ENCODE results near the gene MGMT. TPM values are rescaled to one million over a fixed set of nuclear protein-coding genes. Genes with fewer than 3 reads are reported as not detected.

The MGMT gene
- total RNA-seq, 1 experiment from 2014 or later = 11.5 TPM

DNA sequence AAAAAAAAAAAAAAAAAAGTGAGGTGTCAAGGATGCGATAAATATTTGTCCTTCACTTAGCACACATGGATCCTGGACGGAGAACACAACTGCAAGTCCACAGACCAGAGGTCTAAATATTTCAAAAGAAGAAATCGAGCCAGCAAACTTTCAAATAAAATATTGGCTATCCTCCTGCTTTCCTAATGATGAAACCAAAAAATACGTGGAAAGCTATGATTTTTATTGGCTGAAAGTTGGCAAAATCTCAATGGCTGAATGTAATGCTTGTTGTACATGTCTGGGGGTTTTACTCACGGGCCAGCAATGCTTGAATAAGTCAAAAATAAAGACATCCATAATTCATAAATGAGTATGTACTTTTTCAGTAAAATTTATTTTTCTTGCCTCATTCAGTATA is 19.0 kb upstream of the MGMT start:
- H3K9ac ChIP-seq (ENCODE audit: low read length) = no peak overlapping the region
- ATAC-seq = no peak
- no peaks in the 10 kb centered on the region; the same call in 1 of the 2 replicates for H3K27me3 ChIP-seq (ENCODE audit: insufficient read depth, low read length)
- RAD21 ChIA-PET (ENCODE audit: low non-redundant PET in 1 of 2, low total read pairs in 2 of 2, uncharacterized antibody in 2 of 2, unreplicated experiment in 2 of 2) = no interaction called here
- no TSS peak for BruUV-seq (replicated peaks)
- no peak overlapping the region for H3K27ac ChIP-seq (ENCODE audit: low read depth, low read length)
- no peaks in the 10 kb centered on the region for H3K4me1 ChIP-seq (ENCODE audit: control insufficient read depth in 1 of 2, insufficient read depth in 2 of 2, low read length in 2 of 2)
- intact Hi-C loops (cut with micrococcal nuclease) = no loop called here
- CTCF ChIA-PET = no interaction called here
- no peaks in the 10 kb centered on the region for H4K20me1 ChIP-seq (ENCODE audit: insufficient read depth)
- POLR2A ChIA-PET = interaction anchor here (0.7 kb wide), 1 partner anchor 613 kb away, joined by 3 read pairs; no protein-coding TSS in a partner anchor
- H3K4me2 ChIP-seq (ENCODE audit: low read length) = no peak overlapping the region
- H3K79me2 ChIP-seq (ENCODE audit: insufficient read depth, low read length) = no peaks in the 10 kb centered on the region
- no peak overlapping the region for H3K4me3 ChIP-seq (replicated peaks in 1 of 2; ENCODE audit: low read depth in 1 of 2, low read length in 2 of 2)
- TF ChIP-seq SP1 (IDR thresholded peaks at IDR 0.05; ENCODE audit: low read depth) (no peak), ZBTB33 (IDR thresholded peaks at IDR 0.05; ENCODE audit: extremely low read depth, insufficient replicate concordance, low read length) (no peak), YY1 (IDR thresholded peaks at IDR 0.05; ENCODE audit: extremely low read depth, insufficient replicate concordance, low read depth, low read length) (no peak), CEBPB (IDR thresholded peaks at IDR 0.05; ENCODE audit: low read depth) (no peak)
- peaks cover 0 to 21% of the 10 kb centered on the region in 2 experiments; a peak in 2 of 4 replicates for H3K9me3 ChIP-seq (ENCODE audit: control insufficient read depth in 1 of 2, insufficient read depth in 1 of 2, low read depth in 1 of 2, low read length in 2 of 2)
- no peaks in the 10 kb centered on the region for H3K36me3 ChIP-seq (ENCODE audit: control insufficient read depth in 1 of 2, insufficient read depth in 2 of 2, low read length in 2 of 2)
- no peak for DNase-seq (ENCODE audit: low read depth, low spot score)
- H3K9me2 ChIP-seq (ENCODE audit: insufficient read depth) = no peaks in the 10 kb centered on the region
- no peak overlapping the region for H2AFZ ChIP-seq (ENCODE audit: low read depth, low read length, poor library complexity, severe bottlenecking)

- Histone ChIP-seq H3K27me3 (ENCODE audit: insufficient read depth, low read length) (no peaks in the 10 kb centered on the region; the same call in 1 of the 2 replicates), H3K4me3 (replicated peaks in 1 of 2; ENCODE audit: low read depth in 1 of 2, low read length in 2 of 2) (no peak overlapping the region), H3K79me2 (ENCODE audit: insufficient read depth, low read length) (no peaks in the 10 kb centered on the region), H3K27ac (ENCODE audit: low read depth, low read length) (no peak overlapping the region), H3K9me2 (ENCODE audit: insufficient read depth) (no peaks in the 10 kb centered on the region), H3K9ac (ENCODE audit: low read length) (no peak overlapping the region), H3K4me1 (ENCODE audit: control insufficient read depth in 1 of 2, insufficient read depth in 2 of 2, low read length in 2 of 2) (no peaks in the 10 kb centered on the region), H3K36me3 (ENCODE audit: control insufficient read depth in 1 of 2, insufficient read depth in 2 of 2, low read length in 2 of 2) (no peaks in the 10 kb centered on the region), H4K20me1 (ENCODE audit: insufficient read depth) (no peaks in the 10 kb centered on the region), H3K9me3 (ENCODE audit: control insufficient read depth in 1 of 2, insufficient read depth in 1 of 2, low read depth in 1 of 2, low read length in 2 of 2) (peaks cover 0 to 21% of the 10 kb centered on the region in 2 experiments; a peak in 2 of 4 replicates), H2AFZ (ENCODE audit: low read depth, low read length, poor library complexity, severe bottlenecking) (no peak overlapping the region), H3K4me2 (ENCODE audit: low read length) (no peak overlapping the region)
- ATAC-seq = no peak
- TF ChIP-seq EZH2phosphoT487 (IDR thresholded peaks at IDR 0.05; ENCODE audit: borderline replicate concordance) = no peak
- no peak for TF ChIP-seq SRF (IDR thresholded peaks at IDR 0.05; ENCODE audit: low read depth)
- TF ChIP-seq CBX3 (IDR thresholded peaks at IDR 0.05; ENCODE audit: low read depth) = no peak
- no peak for TF ChIP-seq FOSL1 (IDR thresholded peaks at IDR 0.05; ENCODE audit: low read depth)
- no peak for TF ChIP-seq EZH2 (IDR thresholded peaks at IDR 0.05)
- TF ChIP-seq SIN3A (IDR thresholded peaks at IDR 0.05; ENCODE audit: low read depth) = no peak
- CTCF ChIA-PET = no interaction called here
- POLR2A ChIA-PET = interaction anchor here (0.7 kb wide), 1 partner anchor 614 kb away, joined by 3 read pairs; no protein-coding TSS in a partner anchor
- RAD21 ChIA-PET (ENCODE audit: low non-redundant PET in 1 of 2, low total read pairs in 2 of 2, uncharacterized antibody in 2 of 2, unreplicated experiment in 2 of 2) = no interaction called here
- no peak for DNase-seq (ENCODE audit: low read depth, low spot score)
- intact Hi-C loops (cut with micrococcal nuclease) = no loop called here
- BruUV-seq (replicated peaks) = no TSS peak
Observed at GRCh38 chr10:129448539-129448938, 18.5 kb upstream of the MGMT start.
